Mesendoderm (in vitro differentiated cells): ENCODE results near the gene DDIAS.

Experiments used
- DNase-seq: peaks from one replicate; pipeline ENCODE4 v3.0.0; 2013
- H2AK5ac ChIP-seq: 2 replicates; pipeline ENCODE4 v1.6.1; 2013; ENCODE audit warnings: low read length, inconsistent platforms
- H2BK120ac ChIP-seq: 2 replicates; pipeline ENCODE4 v1.6.1; 2013; ENCODE audit warnings: low read depth, mild to moderate bottlenecking, low read length, moderate library complexity, mixed read lengths
- H2BK15ac ChIP-seq: replicated peaks from 2 replicates; pipeline ENCODE4 v1.6.1; 2013; ENCODE audit warnings: low read depth, mild to moderate bottlenecking, moderate library complexity
- H2BK5ac ChIP-seq: 2 replicates; pipeline ENCODE4 v1.6.1; 2013; ENCODE audit warnings: low read length, inconsistent platforms
- H3K18ac ChIP-seq: 2 replicates; pipeline ENCODE4 v1.6.1; 2013; ENCODE audit warnings: mild to moderate bottlenecking, low read length, mixed read lengths
- H3K23ac ChIP-seq: one replicate; pipeline ENCODE4 v1.6.1; 2013; ENCODE audit warnings: low read length
- H3K27ac ChIP-seq: 2 replicates; pipeline ENCODE4 v1.5.1; 2013; ENCODE audit warnings: low read depth, mild to moderate bottlenecking, inconsistent platforms, low read length, moderate library complexity
- H3K27me3 ChIP-seq: 2 replicates; pipeline ENCODE4 v1.6.1; 2013; ENCODE audit warnings: low read length, control low read depth, mild to moderate bottlenecking, inconsistent platforms; ENCODE audit not compliant: insufficient read depth, poor library complexity
- H3K36me3 ChIP-seq: 2 replicates; pipeline ENCODE4 v1.6.1; 2013; ENCODE audit warnings: low read length, inconsistent platforms; ENCODE audit not compliant: control insufficient read depth, insufficient read depth
- H3K4ac ChIP-seq: one replicate; pipeline ENCODE4 v1.6.1; 2013; ENCODE audit warnings: low read depth, mild to moderate bottlenecking, low read length, moderate library complexity
- H3K4me1 ChIP-seq: 2 replicates; pipeline ENCODE4 v1.6.1; 2013; ENCODE audit warnings: low read depth, low read length, inconsistent platforms; ENCODE audit not compliant: control insufficient read depth
- H3K4me2 ChIP-seq: 2 replicates; pipeline ENCODE4 v1.6.1; 2013; ENCODE audit warnings: low read length
- H3K4me3 ChIP-seq: 2 replicates; pipeline ENCODE4 v1.5.1; 2013; ENCODE audit warnings: mild to moderate bottlenecking, low read length
- H3K56ac ChIP-seq: one replicate; pipeline ENCODE4 v1.6.1; 2013; ENCODE audit warnings: low read length
- H3K79me1 ChIP-seq: 2 replicates; pipeline ENCODE4 v1.6.1; 2013; ENCODE audit warnings: low read length, inconsistent platforms
- H3K79me2 ChIP-seq: 2 replicates; pipeline ENCODE4 v1.6.1; 2013; ENCODE audit warnings: mild to moderate bottlenecking, low read length; ENCODE audit not compliant: control insufficient read depth, insufficient read depth
- H3K9ac ChIP-seq: 2 replicates; pipeline ENCODE4 v1.6.1; 2013; ENCODE audit warnings: low read length, inconsistent platforms
- H4K5ac ChIP-seq: one replicate; pipeline ENCODE4 v1.6.1; 2013; ENCODE audit warnings: low read length
- H4K8ac ChIP-seq: one replicate; pipeline ENCODE4 v1.6.1; 2013; ENCODE audit warnings: low read depth, mild to moderate bottlenecking, control low read depth, low read length, moderate library complexity
- WGBS: extraction: QIAGEN DNeasy Blood & Tissue Kit; methylation state at CpG from one replicate; pipeline ENCODE4 v1.1.7; 2013; ENCODE audit warnings: low lambda C conversion rate, missing lambda C conversion rate; ENCODE audit not compliant: insufficient coverage; ENCODE audit errors: extremely low coverage; 5-methylcytosine and 5-hydroxymethylcytosine counted together

The DDIAS gene

GRCh38 chr11:82899957-82900276 lies 1.6 kb upstream of the DDIAS start:
- no peak for DNase-seq
- H3K27me3 ChIP-seq, result no peaks in the 10 kb centered on the region
- H4K5ac ChIP-seq, result no peak overlapping the region
- no peak overlapping the region for H2BK120ac ChIP-seq
- no CpG with 5 or more reads among the region's 11 CpGs for WGBS
- H2AK5ac ChIP-seq, result no peak overlapping the region
- peak overlapping the region; percentile 29 for H2BK5ac ChIP-seq
- peak overlapping the region; percentile 54 for H3K23ac ChIP-seq
- H3K4me1 ChIP-seq, result peaks cover 6% of the 10 kb centered on the region
- no peak overlapping the region for H2BK15ac ChIP-seq
- peaks cover 14% of the 10 kb centered on the region for H3K79me1 ChIP-seq
- H3K36me3 ChIP-seq, result no peaks in the 10 kb centered on the region
- peak overlapping the region; percentile 73 for H3K4me2 ChIP-seq
- H3K79me2 ChIP-seq, result peaks cover 25% of the 10 kb centered on the region
- peak overlapping the region; percentile 61 for H3K4me3 ChIP-seq
- peak overlapping the region; percentile 92 for H3K56ac ChIP-seq
- H3K18ac ChIP-seq, result no peak overlapping the region
- H4K8ac ChIP-seq, result no peak overlapping the region
- peak overlapping the region; percentile 81 for H3K9ac ChIP-seq
- no peak overlapping the region for H3K4ac ChIP-seq
- peak overlapping the region; percentile 16 for H3K27ac ChIP-seq

- H3K27ac ChIP-seq, result peak within 1 kb of the TSS; percentile 16
- peaks cover 25% of the 10 kb centered on the region for H3K79me2 ChIP-seq
- H3K56ac ChIP-seq, result peak within 1 kb of the TSS; percentile 92
- H3K4me2 ChIP-seq, result peak within 1 kb of the TSS; percentile 93
- H4K8ac ChIP-seq, result no peak within 1 kb of the TSS
- H2AK5ac ChIP-seq, result no peak within 1 kb of the TSS
- peak within 1 kb of the TSS; percentile 83 for H3K4me3 ChIP-seq
- no peak within 1 kb of the TSS for H3K18ac ChIP-seq
- peak within 1 kb of the TSS; percentile 29 for H2BK5ac ChIP-seq
- WGBS, result no CpG with 5 or more reads among the region's 40 CpGs
- peak; percentile 98 for DNase-seq
- no peaks in the 10 kb centered on the region for H3K27me3 ChIP-seq
- H2BK15ac ChIP-seq, result no peak within 1 kb of the TSS
- no peak within 1 kb of the TSS for H4K5ac ChIP-seq
- no peak within 1 kb of the TSS for H3K4ac ChIP-seq
- H2BK120ac ChIP-seq, result no peak within 1 kb of the TSS
- H3K23ac ChIP-seq, result peak within 1 kb of the TSS; percentile 54
- H3K9ac ChIP-seq, result peak within 1 kb of the TSS; percentile 81
- H3K36me3 ChIP-seq, result no peaks in the 10 kb centered on the region
- H3K4me1 ChIP-seq, result peaks cover 6% of the 10 kb centered on the region
- H3K79me1 ChIP-seq, result peaks cover 14% of the 10 kb centered on the region
Observed at GRCh38 chr11:82900277-82901164, 1.0 kb upstream of the DDIAS start, which contains the start of gene PRCP. TSS of gene PRCP (minus strand) at chr11:82900430. CDS start at chr11:82900402, 28 bp downstream.

- peak overlapping the region; percentile 88 for H3K56ac ChIP-seq
- no peaks in the 10 kb centered on the region for H3K27me3 ChIP-seq
- H3K27ac ChIP-seq, result no peak overlapping the region
- H3K23ac ChIP-seq, result no peak overlapping the region
- H3K9ac ChIP-seq, result peak overlapping the region; percentile 92
- H2BK15ac ChIP-seq, result no peak overlapping the region
- no peak overlapping the region for H3K18ac ChIP-seq
- H3K36me3 ChIP-seq, result no peaks in the 10 kb centered on the region
- peaks cover 24% of the 10 kb centered on the region for H3K79me2 ChIP-seq
- no peak overlapping the region for H2BK120ac ChIP-seq
- H4K8ac ChIP-seq, result no peak overlapping the region
- H2AK5ac ChIP-seq, result no peak overlapping the region
- H3K4me1 ChIP-seq, result peaks cover 6% of the 10 kb centered on the region
- H3K79me1 ChIP-seq, result peaks cover 12% of the 10 kb centered on the region
- H2BK5ac ChIP-seq, result peak overlapping the region; percentile 18
- H3K4me2 ChIP-seq, result peak overlapping the region; percentile 88
- no peak overlapping the region for H3K4ac ChIP-seq
- DNase-seq, result no peak
- no peak overlapping the region for H4K5ac ChIP-seq
- no CpG with 5 or more reads among the region's 15 CpGs for WGBS
- H3K4me3 ChIP-seq, result peak overlapping the region; percentile 94
Observed at GRCh38 chr11:82901922-82902485, 468 bp downstream of the DDIAS start.

GRCh38 chr11:82902880-82903279 lies 1.3 kb downstream of the DDIAS start:
- Histone ChIP-seq H2AK5ac (no peak overlapping the region), H3K79me1 (peaks cover 12% of the 10 kb centered on the region), H3K4ac (no peak overlapping the region), H3K4me2 (peak overlapping the region; percentile 15), H3K23ac (no peak overlapping the region), H3K56ac (no peak overlapping the region), H2BK5ac (no peak overlapping the region), H3K79me2 (peaks cover 24% of the 10 kb centered on the region), H3K18ac (no peak overlapping the region), H3K27me3 (no peaks in the 10 kb centered on the region), H3K36me3 (no peaks in the 10 kb centered on the region), H2BK120ac (no peak overlapping the region), H3K27ac (no peak overlapping the region), H4K8ac (no peak overlapping the region), H4K5ac (no peak overlapping the region), H3K9ac (peak overlapping the region; percentile 92), H2BK15ac (no peak overlapping the region), H3K4me3 (no peak overlapping the region), H3K4me1 (peaks cover 6% of the 10 kb centered on the region)
- no CpG with 5 or more reads among the region's 3 CpGs for WGBS
- DNase-seq, result no peak

GRCh38 chr11:82903843-82904586 lies 2.5 kb downstream of the DDIAS start:
- no peak overlapping the region for H3K4me3 ChIP-seq
- no peak overlapping the region for H3K4ac ChIP-seq
- no peak overlapping the region for H2AK5ac ChIP-seq
- no peak overlapping the region for H3K18ac ChIP-seq
- no peak overlapping the region for H3K27ac ChIP-seq
- no peak overlapping the region for H4K8ac ChIP-seq
- WGBS, result no CpG with 5 or more reads among the region's 3 CpGs
- peaks cover 10% of the 10 kb centered on the region for H3K79me1 ChIP-seq
- no peak overlapping the region for H3K23ac ChIP-seq
- H3K27me3 ChIP-seq, result no peaks in the 10 kb centered on the region
- H3K4me2 ChIP-seq, result no peak overlapping the region
- no peak overlapping the region for H4K5ac ChIP-seq
- H3K56ac ChIP-seq, result no peak overlapping the region
- no peak overlapping the region for H3K9ac ChIP-seq
- H3K4me1 ChIP-seq, result peaks cover 6% of the 10 kb centered on the region
- H3K36me3 ChIP-seq, result no peaks in the 10 kb centered on the region
- no peak for DNase-seq
- H2BK120ac ChIP-seq, result no peak overlapping the region
- peaks cover 26% of the 10 kb centered on the region for H3K79me2 ChIP-seq
- H2BK5ac ChIP-seq, result no peak overlapping the region
- no peak overlapping the region for H2BK15ac ChIP-seq
